ENCODE measurements around the gene RNPEPL1. TPM values are rescaled to one million over a fixed set of nuclear protein-coding genes. Genes with fewer than 3 reads are reported as not detected.
"Not testable (repeated sequence)": the region's sequence is repeated elsewhere in the genome, so short reads cannot be mapped to it uniquely, and the experiment has no call there.

Gene RNPEPL1
- 60.2 TPM for polyA plus RNA-seq (2013, experiment 1 of 2; ENCODE audit: insufficient read length)
- polyA plus RNA-seq (2013, experiment 2 of 2; ENCODE audit: insufficient read length): 55.7 TPM

GRCh38 chr2:240567872-240568677 is at the start of gene RNPEPL1:
Gene RNPEPL1 (plus strand): TSS chr2:240568484. CDS start chr2:240568587, 103 bp downstream.
- peak; percentile 52 for DNase-seq

GRCh38 chr2:240518981-240519380 is 49.3 kb upstream of the RNPEPL1 start:
- DNase-seq: no peak

GRCh38 chr2:240519396-240520129 is 48.7 kb upstream of the RNPEPL1 start:
- peak; percentile 37 for DNase-seq

- no peak for DNase-seq
Observed at GRCh38 chr2:240520130-240520973, 47.9 kb upstream of the RNPEPL1 start.

- DNase-seq: no peak
Observed at GRCh38 chr2:240520974-240521350, 47.3 kb upstream of the RNPEPL1 start.

- DNase-seq: not testable (repeated sequence)
Observed at GRCh38 chr2:240521885-240522284, 46.4 kb upstream of the RNPEPL1 start.

GRCh38 chr2:240522406-240522805 is 45.9 kb upstream of the RNPEPL1 start:
- no peak for DNase-seq

GRCh38 chr2:240523451-240524281 is 44.6 kb upstream of the RNPEPL1 start:
- no peak for DNase-seq

- no peak for DNase-seq
Observed at GRCh38 chr2:240524963-240525718, 43.1 kb upstream of the RNPEPL1 start.

- DNase-seq: no peak
Observed at GRCh38 chr2:240525802-240526201, 42.5 kb upstream of the RNPEPL1 start.

- no peak for DNase-seq
Observed at GRCh38 chr2:240526521-240526920, 41.8 kb upstream of the RNPEPL1 start.

GRCh38 chr2:240527153-240527750 is 41.0 kb upstream of the RNPEPL1 start:
- DNase-seq: no peak

GRCh38 chr2:240528406-240529040 is 39.8 kb upstream of the RNPEPL1 start:
- no peak for DNase-seq

- DNase-seq: no peak
Observed at GRCh38 chr2:240529344-240529999, 38.8 kb upstream of the RNPEPL1 start.

- DNase-seq: no peak
Observed at GRCh38 chr2:240530181-240530580, 38.1 kb upstream of the RNPEPL1 start.

- no peak for DNase-seq
Observed at GRCh38 chr2:240531038-240531437, 37.2 kb upstream of the RNPEPL1 start.

- DNase-seq: no peak
Observed at GRCh38 chr2:240532031-240532775, 36.1 kb upstream of the RNPEPL1 start.

GRCh38 chr2:240538031-240538780 is 30.1 kb upstream of the RNPEPL1 start:
- no peak for DNase-seq
